HG03354 (cell line): ENCODE results near the gene AATF.

Source experiments
- ATAC-seq: cut with Tn5 transposase; IDR thresholded peaks from one replicate; pipeline ENCODE4 v1.9.1; 2021; ENCODE audit warnings: mild to moderate bottlenecking; ENCODE audit not compliant: unreplicated experiment, poor library complexity, severe bottlenecking

Gene AATF

DNA sequence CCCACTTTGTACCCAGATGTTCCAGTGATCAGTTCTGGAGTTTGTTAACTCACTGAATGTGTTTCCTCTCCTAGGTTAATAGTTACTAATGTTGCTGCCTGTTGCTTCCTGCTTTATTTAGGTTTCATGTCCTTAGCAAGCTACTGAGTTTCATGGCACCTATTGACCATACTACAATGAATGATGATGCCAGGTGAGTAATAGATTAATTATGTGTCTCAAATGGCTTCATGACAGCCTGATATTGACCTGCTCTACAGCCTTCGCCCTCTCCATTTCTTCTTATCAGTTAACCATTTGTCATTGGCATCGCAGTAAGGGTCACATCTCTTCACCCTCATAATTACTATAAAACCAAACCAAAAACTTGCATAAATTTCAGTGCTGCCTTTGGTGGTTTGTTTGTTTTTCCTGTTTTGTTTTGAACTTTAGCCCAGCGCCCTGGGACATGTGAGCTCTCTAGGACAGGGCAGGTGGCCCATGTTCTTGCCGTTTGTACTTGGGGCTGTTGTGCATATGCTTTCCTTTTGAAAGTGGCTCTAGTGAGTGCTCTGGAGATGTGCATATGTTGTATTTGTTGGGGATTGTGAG is 82.8 kb downstream of the AATF start:
- no peak for ATAC-seq

DNA sequence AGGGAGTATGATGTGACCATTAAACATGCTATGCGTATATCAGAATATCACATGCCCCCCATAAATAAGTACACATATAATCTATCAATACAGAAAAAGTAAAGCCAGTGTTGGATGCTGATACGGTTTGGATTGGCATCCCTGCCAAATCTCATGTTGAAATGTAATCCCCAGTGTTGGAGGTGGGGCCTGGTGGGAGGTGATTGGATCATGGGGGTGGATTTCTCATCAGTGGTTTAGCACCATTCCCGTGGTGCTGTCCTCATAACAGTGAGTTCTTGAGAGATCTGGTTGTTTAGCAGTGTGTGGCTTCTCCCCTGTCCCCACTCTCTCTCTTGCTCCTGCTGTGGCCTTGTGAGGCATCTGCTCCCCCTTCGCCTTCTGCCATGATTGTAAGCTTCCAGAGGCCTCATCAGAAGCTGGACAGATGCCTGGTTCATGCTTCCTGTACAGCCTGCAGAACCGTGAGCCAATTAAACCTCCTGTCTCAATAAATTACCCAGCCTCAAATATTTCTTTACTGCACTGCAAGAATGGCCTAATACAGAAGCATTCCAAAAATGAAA is 88.9 kb downstream of the AATF start:
- ATAC-seq, result no peak

DNA sequence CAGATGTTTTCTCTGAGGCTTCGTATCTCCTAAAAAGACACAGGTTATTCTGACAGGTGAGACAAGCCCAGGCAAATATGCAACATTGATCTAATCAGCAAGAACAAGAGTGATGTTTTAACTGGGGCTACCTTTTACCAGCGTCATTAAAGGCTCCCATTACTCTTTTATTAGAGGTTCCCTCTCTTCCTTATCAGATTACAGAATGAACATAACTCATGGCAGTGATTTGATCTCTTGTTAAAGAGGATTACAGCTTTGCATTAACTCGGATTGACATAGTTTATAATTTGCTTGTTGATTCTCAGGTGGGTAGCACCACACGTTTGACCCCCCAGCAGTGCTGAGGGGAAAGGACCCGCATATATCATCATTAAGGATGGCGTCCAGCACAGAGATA is 90.5 kb downstream of the AATF start:
- ATAC-seq, result no peak

DNA sequence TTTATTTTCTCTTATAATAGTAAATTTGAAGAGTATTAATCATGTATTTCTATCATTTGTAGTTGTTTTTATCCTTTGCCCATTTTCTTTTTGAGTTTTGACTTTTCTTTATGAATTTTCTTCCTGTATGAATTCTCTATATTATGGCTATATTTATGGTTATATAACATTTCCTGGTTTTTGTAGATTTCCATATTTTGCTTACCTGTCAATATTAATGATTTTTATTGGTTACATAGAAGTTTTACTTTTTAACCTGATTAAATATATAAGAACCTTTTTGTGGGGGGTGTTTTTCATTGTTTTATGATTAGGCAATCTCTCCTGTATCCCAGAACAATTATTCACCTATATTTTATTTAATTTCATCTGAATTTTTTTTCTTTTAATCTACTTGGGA is 93.2 kb downstream of the AATF start:
- ATAC-seq, result no peak

DNA sequence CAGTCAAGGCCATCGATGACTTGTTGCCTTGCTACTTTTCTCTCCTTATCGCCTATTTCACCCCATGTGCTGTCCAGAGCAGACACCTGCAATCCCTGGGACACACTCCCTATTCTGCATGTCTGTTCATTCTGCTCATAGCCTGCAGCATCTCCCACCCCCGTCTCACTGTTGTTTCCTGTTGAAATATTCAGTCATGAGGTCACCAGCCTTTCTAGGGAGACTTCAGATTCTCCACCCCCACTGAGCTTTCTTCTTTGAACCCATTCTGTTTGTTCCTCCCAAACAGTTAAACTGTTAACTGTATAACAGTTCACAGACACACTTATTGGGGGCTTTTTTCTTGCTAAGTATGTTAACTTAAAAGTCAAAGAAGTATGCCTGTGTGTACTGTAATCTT is 94.4 kb downstream of the AATF start:
- no peak for ATAC-seq

DNA sequence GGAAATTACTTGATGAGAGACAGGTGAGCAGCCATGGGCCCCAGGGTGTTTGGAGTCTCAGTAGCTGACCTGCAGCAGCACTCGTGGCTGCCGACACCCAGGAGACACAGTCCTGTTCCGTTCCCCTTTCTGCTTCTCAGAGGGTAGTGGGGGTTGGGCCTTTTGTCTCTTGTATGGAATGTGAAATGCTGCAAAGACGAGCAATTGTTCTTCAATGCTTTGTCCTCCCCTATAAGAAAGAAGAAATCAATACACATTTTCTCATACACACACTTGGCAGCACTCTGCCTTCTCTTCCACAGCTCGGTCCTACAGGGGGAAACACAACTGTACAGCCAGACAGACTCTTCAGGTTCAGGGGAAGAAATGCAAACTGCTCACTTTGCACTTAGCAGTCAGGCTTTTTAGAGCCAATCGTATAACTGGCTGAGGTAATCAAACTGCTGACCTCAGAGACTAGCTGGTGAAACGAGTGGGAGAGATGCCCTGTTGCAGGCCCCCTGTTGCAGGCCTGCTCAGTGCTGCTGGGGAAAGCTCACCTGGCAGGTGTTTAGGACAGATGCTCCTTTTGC is 96.7 kb downstream of the AATF start:
- ATAC-seq, result no peak

DNA sequence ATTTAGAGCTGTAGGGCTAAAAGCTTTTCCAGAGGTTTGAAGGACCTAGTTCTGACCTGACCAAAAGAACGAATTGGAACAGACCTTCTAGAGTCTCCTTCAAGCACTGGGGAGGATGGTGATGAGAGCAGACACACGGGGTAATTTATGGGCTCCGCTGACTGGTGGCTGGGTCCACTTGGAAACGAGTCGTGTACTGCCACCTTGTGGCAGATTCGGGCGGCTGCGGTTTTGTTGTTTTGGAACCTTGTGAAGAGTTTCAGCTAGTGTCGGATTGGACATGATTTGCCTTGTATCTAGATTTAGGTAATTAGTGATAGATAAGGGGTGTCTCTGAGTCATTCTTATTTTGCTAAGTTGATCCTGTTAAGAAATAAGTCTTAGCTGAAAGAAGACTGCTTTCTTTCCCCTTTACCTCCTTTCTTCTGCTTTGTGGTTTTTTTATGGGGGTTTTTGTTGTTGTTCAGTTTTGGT is 98.9 kb downstream of the AATF start:
- ATAC-seq, result no peak

DNA sequence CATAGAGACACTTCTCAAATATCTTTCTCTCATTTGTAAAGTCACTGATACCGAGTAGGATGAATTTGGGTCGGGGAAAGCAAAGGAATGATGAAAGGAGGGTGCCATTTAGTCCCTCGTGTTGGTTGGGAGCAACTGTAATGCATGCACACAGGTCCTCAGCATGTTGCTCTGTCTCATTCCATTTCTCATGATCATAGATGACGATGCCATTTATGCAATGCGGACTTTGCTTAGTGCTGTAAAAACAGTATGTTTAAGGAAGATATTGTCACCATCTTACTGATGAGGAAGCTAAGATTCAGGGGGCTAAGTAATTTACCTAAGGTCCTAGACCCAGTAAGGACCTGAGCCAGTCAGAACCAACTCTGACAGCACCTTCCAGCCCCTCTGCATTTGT is 100.1 kb downstream of the AATF start:
- ATAC-seq, result no peak

DNA sequence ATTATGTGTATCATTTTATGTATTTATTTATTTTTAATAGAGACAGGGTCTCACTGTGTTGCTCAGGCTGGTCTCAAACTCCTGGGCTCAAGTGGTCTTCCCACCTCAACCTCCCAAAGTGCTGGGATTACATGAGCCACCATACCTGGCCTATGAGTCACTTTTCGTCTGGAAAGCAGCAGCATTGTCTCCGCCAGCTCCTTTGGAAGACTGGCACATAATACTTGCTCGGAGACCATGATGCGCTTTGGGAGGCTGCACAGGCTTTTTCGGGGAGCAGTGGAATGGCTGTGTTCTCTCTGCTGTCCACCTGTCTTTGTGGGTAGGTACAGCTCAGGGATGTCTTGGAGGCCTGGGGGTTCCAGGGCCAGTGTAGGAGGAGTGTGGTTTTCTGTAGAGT is 102.2 kb downstream of the AATF start:
- no peak for ATAC-seq

DNA sequence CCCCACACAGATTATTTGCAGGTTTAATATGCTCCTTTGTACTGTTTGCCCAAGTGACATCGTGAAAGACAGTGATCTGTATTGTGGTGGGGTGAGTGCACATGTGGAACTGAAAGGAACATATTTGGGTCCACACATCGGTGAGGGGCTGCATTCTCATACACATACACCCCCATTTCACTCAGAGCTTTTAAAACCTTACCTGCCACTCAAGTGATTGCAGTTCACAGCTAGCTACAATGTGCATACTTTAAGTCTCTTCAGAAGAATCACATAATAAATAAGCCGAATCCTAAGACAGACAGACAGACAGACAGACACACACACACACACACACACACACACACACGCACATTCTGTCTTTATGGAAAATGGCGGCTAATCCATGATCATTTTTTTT is 102.6 kb downstream of the AATF start:
- ATAC-seq, result no peak

DNA sequence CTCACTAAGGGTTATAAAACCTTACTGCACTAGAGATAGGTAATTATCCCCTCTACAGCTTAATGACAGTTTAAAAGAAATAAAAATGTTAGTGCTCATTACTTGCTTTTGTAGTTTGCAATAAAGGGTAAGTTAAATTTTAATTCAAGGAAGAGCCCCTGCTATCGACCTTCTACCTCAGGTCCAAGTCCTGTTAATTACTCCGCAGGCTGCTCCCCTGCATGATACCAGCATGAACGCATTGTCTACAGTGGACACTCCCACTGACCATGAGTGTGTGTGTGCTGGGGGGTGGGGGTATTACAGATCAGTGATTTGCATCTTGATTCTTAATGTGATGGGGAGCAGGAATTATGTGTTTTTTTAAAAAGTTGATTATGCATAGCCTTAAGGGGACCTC is 103.1 kb downstream of the AATF start:
- no peak for ATAC-seq

DNA sequence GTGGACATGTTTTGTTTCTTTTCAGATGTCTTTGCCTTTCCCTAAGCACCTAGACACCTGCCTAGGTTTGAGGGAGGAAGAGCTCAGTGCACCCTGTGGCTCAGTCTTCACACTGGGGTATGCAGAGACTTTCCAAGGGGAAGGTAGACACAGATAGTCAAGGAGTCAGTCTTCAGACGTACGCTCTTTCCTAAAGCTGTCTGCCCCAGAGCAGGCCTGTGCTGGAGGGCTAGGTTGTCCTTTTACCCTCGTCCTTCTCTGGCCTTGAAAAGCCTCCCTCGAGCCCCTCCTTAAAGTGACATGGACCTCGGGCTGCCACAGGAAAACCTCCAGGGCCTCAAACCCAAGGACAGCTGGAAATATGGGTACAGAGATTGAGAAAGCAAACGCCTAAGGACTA is 103.7 kb downstream of the AATF start:
- no peak for ATAC-seq

DNA sequence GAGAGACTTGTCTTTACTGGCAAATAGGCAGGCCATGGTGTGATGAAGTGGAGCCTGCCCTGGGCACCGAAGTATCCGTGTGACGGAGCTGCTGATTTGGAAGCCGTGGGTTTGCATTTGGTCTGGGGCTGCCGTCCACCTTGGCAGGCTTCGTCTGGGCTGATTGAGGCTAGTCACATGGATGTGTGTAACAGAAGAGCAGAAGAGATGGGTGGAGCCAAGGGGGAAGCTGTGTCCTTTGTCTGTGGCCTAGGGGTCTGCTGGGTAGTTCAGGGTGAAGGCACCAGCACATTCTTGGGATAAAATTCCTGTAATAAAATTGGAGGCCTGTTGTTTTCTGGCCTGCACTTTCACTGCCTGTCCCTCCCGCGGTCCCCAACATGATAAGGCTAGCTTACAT is 106.1 kb downstream of the AATF start:
- no peak for ATAC-seq

DNA sequence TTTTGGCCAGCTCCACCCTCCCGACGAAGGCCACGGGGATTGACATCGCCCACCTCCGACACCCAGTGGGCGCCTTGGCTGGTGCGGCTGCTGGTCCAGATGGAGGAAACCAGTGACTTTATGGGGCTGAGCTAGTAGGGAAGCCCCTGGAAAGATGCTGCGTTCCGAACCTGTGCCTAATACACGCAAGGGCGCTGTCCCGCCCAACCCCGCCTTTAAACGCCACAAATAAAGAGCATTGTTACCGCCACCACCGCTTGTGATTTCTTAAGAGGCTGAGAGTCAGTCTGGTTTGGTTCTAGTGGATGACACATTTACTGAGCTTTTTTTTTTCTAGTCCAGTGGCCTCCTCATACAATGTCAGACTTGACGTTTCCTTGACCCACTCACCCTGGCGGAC is 107.9 kb downstream of the AATF start:
- ATAC-seq, result no peak

DNA sequence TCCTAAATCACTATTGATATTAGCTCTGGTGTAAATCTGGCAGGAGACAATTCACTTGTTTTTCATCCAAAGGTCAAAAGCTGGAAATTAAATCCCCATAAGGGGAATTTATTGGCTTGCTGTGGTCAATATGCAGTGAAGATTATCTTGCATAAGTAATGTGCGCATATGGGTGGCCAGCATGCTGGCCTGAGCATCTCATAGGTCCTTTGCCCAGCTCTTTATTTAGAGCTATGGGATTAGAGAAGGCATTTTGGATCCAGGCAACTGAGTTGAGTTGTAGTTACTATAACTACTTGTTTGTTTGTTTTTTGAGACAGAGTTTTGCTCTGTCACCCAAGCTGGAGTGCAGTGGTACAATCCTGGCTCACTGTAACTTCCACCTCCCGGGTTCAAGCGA is 110.7 kb downstream of the AATF start:
- no peak for ATAC-seq

DNA sequence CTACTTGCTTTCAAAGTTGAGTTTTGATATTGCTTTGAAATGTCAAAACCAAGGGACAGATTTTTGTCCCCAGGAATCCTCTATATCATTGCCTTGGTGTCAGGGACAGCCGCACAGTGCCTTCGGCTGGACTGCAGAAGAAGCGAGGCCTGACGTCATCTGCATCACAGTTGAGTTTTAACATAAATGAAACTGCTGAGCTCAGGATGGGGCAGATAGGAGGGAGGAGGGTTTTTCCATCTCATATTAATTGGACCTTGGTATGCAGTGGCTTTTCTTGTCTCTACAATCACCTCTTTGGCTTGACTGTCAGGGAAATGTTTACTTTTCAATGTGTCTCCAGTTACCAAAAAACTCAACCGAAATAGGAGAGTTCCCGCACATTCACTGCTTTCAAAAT is 111.3 kb downstream of the AATF start:
- ATAC-seq, result no peak

DNA sequence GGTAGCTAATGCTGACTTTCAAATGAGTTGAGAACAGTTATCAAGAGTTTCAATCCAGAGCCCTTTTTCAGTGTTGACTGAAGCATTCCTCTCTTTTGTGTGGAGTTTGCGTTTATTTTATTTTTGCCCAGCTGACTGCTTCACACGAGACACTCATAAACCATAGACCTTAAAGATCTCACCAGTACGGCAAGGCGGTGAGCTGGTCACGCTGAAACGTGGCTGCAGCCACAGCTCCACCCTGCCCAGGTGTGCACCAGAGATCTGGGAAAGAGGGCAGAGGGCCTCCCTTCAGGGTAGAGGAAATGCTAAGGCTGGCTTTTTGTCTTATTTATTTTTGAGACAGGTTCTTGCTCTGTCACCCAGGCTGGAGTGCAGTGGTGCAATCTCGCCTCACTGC is 112.2 kb downstream of the AATF start:
- no peak for ATAC-seq

DNA sequence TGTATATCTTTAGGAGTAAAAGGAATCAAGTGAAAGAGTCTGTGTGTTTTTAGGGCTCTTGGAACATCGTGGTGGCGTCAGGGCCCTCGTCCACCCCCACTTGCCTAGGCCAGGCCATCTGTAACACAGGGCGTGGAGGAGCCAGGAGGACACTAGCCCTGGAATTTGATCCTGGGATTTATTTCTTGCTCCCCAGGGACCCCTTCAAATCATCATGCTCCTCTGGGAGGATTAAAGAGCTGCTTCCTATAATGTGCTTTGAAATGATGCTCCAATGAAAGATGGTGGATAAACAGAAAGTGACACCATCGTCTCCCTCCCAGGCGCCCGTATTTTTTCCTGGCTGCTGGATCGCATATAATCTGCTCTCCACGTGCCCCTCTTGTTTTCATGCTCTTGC is 113.3 kb downstream of the AATF start:
- no peak for ATAC-seq

DNA sequence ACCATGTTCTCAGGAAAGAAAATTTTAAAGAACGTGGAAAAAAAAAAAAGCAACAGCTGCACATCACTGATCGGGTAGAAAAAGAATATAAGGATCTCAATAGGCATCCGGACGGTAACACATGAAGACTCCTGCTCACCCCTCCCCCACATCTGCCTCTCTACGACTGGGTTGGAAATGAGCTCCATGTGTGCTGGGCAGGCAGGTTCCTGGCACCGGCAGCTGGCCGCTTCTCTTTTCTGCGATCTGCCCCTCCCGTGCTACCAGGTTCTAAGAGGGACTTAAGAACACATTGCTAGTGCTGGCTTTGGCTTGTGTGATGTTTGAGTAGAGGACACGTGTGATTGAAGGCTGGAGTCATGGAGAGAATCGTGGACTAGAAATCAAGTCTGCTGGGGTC is 115.5 kb downstream of the AATF start:
- ATAC-seq, result no peak

DNA sequence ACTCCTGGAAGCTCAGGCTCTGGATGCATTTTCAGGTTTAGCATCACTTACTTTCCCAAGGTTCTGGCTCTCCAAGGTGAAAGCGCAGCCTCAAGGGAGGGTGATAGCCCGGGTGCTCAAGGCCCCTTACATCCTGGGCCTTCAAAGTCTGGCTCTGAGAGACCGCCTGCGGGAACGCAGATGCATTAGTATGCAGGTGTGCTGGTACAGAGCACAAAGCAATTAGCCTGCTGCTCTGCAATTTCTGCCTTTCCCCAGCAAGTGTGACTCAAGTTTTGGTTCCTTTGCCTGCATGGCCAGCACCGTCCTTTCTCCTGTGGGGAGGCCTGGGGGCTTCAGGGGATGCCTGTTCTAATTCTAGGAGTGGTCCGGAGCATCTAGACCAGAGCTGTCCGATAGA is 116.2 kb downstream of the AATF start:
- no peak for ATAC-seq

DNA sequence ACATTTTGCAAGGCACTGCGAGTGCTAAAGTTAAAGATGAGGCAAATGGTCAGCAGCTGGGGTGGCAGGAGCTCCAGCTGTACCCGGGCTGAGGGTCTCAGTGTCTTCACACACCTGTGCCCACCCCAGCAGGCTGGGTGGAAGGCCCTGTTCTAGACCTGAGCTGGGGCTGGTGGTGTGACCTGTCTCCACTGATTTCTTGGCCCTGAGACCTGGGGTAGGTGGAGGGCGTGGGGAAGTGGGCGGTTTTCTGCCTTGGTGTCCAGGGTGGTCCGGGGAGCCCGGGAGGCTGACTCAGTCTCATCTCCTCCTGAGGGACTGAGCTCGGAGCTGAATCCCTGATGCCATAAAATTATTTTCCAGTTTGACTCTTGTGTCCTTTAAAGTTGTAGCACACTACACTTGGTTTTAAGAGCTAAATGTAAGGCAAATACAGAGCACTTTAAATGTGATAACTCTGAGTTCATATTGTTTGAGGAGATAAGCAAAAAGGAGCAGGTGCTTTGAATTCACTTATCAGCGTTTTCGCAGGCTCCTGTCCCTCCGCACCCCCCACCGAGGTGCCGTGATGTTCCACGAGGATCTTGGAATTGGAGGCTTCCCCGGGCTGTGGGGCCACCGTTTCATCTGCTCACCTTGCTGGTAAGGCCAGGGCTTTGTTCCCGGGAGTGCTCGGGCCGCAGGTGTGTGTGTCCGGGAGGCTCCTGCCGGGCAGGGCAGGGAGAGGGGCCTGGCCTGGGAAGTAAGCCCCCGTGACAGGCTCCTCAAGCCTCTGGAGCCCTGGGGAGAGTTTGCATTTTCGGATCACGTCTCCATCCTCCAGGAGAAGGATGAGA is 117.0 kb downstream of the AATF start:
- ATAC-seq, result no peak
